HepG2 (cell line): ENCODE measurements around the gene RANBP6. TPM values are rescaled to one million over a fixed set of nuclear protein-coding genes. Genes with fewer than 3 reads are reported as not detected.

Source experiments
- ATAC-seq: fragments of 200-7000 bp; cut with Tn5 transposase; 3 replicates; pipeline ENCODE4 v1.9.1; 2020; ENCODE audit warnings: mild to moderate bottlenecking, moderate library complexity
- BruUV-seq: library from RNA; stranded (reverse); fragments of 400-500 nt; replicated peaks from 2 replicates; lab custom pipeline; 2021; lab: Mats Ljungman, UMichigan
- CTCF ChIA-PET: fragments of 300-600 bp; formaldehyde crosslinking; extraction: SDS; loops from one replicate; lab custom pipeline; 2021; ENCODE audit warnings: low total read pairs, inconsistent platforms, low intra/inter-chr PET ratio; lab: Yijun Ruan, JAX
- POLR2A ChIA-PET: fragments of 350-600 bp; sonication (Branson Sonifier 250); formaldehyde crosslinking; loops from one replicate; lab custom pipeline; 2020; ENCODE audit warnings: antibody characterized with exemption, inconsistent platforms; lab: Yijun Ruan, JAX
- DNase-seq: peaks from one replicate; pipeline ENCODE4 v3.0.0-alpha.2; 2015; ENCODE audit warnings: low spot score
- FAIRE-seq: peaks from 3 replicates; lab custom pipeline; 2011; peaks lifted over from hg19 to GRCh38; lab: Jason Lieb, UNC
- H2AFZ ChIP-seq: one replicate; pipeline ENCODE4 v1.6.1; 2011; ENCODE audit warnings: low read length, inconsistent platforms
- H3K27ac ChIP-seq: fragments of 300-600 bp; 3 replicates; pipeline ENCODE4 v1.8.0; 2011; ENCODE audit warnings: mixed run types, mild to moderate bottlenecking, mixed read lengths, low read length, inconsistent platforms; ENCODE audit not compliant: insufficient read depth; ENCODE audit errors: extremely low read length
- H3K27me3 ChIP-seq, 2 experiments: fragments of 200-600 bp in 1 of 2; 2 replicates in 1 of 2; 3 replicates in 1 of 2; pipeline versions ENCODE4 v1.6.0 to v1.8.0; 2011; ENCODE audit warnings: low read length in 2 of 2, mild to moderate bottlenecking in 2 of 2, moderate library complexity in 2 of 2, inconsistent platforms in 1 of 2; ENCODE audit not compliant: insufficient read depth in 2 of 2, control insufficient read depth in 1 of 2
- H3K36me3 ChIP-seq, 2 experiments: fragments of 200-600 bp in 1 of 2; replicated peaks in 1 of 2; 2 replicates in 1 of 2; 3 replicates in 1 of 2; pipeline versions ENCODE4 v1.5.1 to v1.8.0; 2011; ENCODE audit warnings: low read length in 2 of 2, inconsistent platforms in 1 of 2; ENCODE audit not compliant: insufficient read depth in 2 of 2, control insufficient read depth in 1 of 2
- H3K4me1 ChIP-seq: 2 replicates; pipeline ENCODE4 v1.5.1; 2012; ENCODE audit warnings: low read length, inconsistent platforms; ENCODE audit not compliant: insufficient read depth
- H3K4me2 ChIP-seq: 2 replicates; pipeline ENCODE4 v1.6.0; 2011; ENCODE audit warnings: low read depth, low read length, inconsistent platforms
- H3K4me3 ChIP-seq, 3 experiments: fragments of 200-600 bp in 1 of 3; sonication (generic), shearing (Covaris generic) in 1 of 3; replicated peaks in 1 of 3; 2 replicates each; pipeline ENCODE4 v1.5.1; 2011 to 2016; ENCODE audit warnings: low read length in 3 of 3, inconsistent platforms in 2 of 3, low read depth in 2 of 3, mild to moderate bottlenecking in 2 of 3, control low read depth in 1 of 3, mixed read lengths in 1 of 3; ENCODE audit not compliant: insufficient read depth in 1 of 3
- H3K79me2 ChIP-seq: one replicate; pipeline ENCODE4 v1.6.1; 2011; ENCODE audit warnings: low read length, inconsistent platforms; ENCODE audit not compliant: insufficient read depth
- H3K9ac ChIP-seq: 2 replicates; pipeline ENCODE4 v1.6.0; 2011; ENCODE audit warnings: mild to moderate bottlenecking, low read depth, low read length, inconsistent platforms; ENCODE audit not compliant: insufficient read depth
- H3K9me3 ChIP-seq: 2 replicates; pipeline ENCODE4 v1.5.1; 2012; ENCODE audit warnings: mild to moderate bottlenecking, low read length
- H4K20me1 ChIP-seq: 2 replicates; pipeline ENCODE4 v1.6.0; 2011; ENCODE audit warnings: inconsistent platforms, mild to moderate bottlenecking, low read length, moderate library complexity; ENCODE audit not compliant: insufficient read depth
- CCAR2 ChIP-seq: fragments of 200-400 bp; formaldehyde crosslinking; optimal IDR thresholded peaks from 2 replicates; pipeline ENCODE3; 2018; ENCODE audit warnings: low read depth, mild to moderate bottlenecking, low read length, moderate library complexity
- GABPA ChIP-seq, 2 experiments: IDR thresholded peaks; 2 replicates each; pipeline ENCODE4 v1.6.1; 2011 to 2016; ENCODE audit warnings: low read depth in 2 of 2, low read length in 1 of 2, missing biosample characterization in 1 of 2, missing genetic modification characterization in 1 of 2
- HMG20A ChIP-seq: IDR thresholded peaks from 2 replicates; pipeline ENCODE4 v1.6.1; 2016; ENCODE audit warnings: borderline replicate concordance
- IKZF5 ChIP-seq: IDR thresholded peaks from 2 replicates; pipeline ENCODE4 v1.6.1; 2018; ENCODE audit warnings: missing genetic modification reagents, mild to moderate bottlenecking, missing compliant biosample characterization
- ISX ChIP-seq: sonication (generic); formaldehyde crosslinking; conservative IDR thresholded peaks from 2 replicates; pipeline ENCODE4 v1.5.0; 2020; ENCODE audit warnings: missing genetic modification reagents
- KLF16 ChIP-seq, 2 experiments: sonication (generic) in 1 of 2; formaldehyde crosslinking in 1 of 2; IDR thresholded peaks; 2 replicates each; pipeline versions ENCODE4 v1.6.1 to v1.8.0; 2016 to 2023; ENCODE audit warnings: missing genetic modification reagents in 2 of 2, missing compliant biosample characterization in 1 of 2
- PATZ1 ChIP-seq: sonication (generic); formaldehyde crosslinking; IDR thresholded peaks from 2 replicates; pipeline ENCODE4 v1.4.0; 2020; ENCODE audit warnings: missing genetic modification reagents
- RBFOX2 ChIP-seq: fragments of 200-400 bp; formaldehyde crosslinking; IDR thresholded peaks from 2 replicates; pipeline ENCODE4 v1.6.1; 2017; ENCODE audit warnings: low read depth, mild to moderate bottlenecking, low read length
- SOX13 ChIP-seq, 3 experiments: fragments of 450-650 bp in 1 of 3; sonication (generic) in 1 of 3; formaldehyde crosslinking in 1 of 3; IDR thresholded peaks in 2 of 3; conservative IDR thresholded peaks in 1 of 3; 2 replicates each; pipeline versions ENCODE4 v1.5.0 to v1.6.1; 2016 to 2020; ENCODE audit warnings: antibody characterized with exemption in 1 of 3, mild to moderate bottlenecking in 1 of 3, missing compliant biosample characterization in 1 of 3, missing genetic modification reagents in 1 of 3, moderate library complexity in 1 of 3
- SP4 ChIP-seq: sonication (generic); formaldehyde crosslinking; IDR thresholded peaks from 2 replicates; pipeline ENCODE4 v1.8.1; 2023; ENCODE audit warnings: mild to moderate bottlenecking, missing genetic modification reagents
- ZNF34 ChIP-seq: sonication (generic); formaldehyde crosslinking; IDR thresholded peaks from 2 replicates; pipeline ENCODE4 v1.4.0; 2020; ENCODE audit warnings: mild to moderate bottlenecking, missing genetic modification reagents, borderline replicate concordance
- ZNF761 ChIP-seq: sonication (generic); formaldehyde crosslinking; conservative IDR thresholded peaks from 2 replicates; pipeline ENCODE4 v1.4.0; 2020; ENCODE audit warnings: mild to moderate bottlenecking, missing genetic modification reagents
- ZSCAN12 ChIP-seq: sonication (generic); formaldehyde crosslinking; IDR thresholded peaks from 2 replicates; pipeline ENCODE4 v1.9.0; 2021; ENCODE audit warnings: mild to moderate bottlenecking, missing genetic modification reagents
- ZSCAN5A ChIP-seq: sonication (generic); formaldehyde crosslinking; IDR thresholded peaks from 2 replicates; pipeline ENCODE4 v1.8.0; 2022; ENCODE audit warnings: mild to moderate bottlenecking, missing genetic modification reagents, borderline replicate concordance
- WGBS: methylation state at CpG from one replicate; pipeline ENCODE4 v1.1.6; 2017; ENCODE audit warnings: low lambda C conversion rate; 5-methylcytosine and 5-hydroxymethylcytosine counted together
- in situ Hi-C: cut with HindIII; loops from 2 replicates; pipeline ENCODE4 v1.10.0; 2017; ENCODE audit warnings: low pct_unique_long_range_greater_than_20kb; ENCODE audit not compliant: extremely low pct_ligation_motif_present
- intact Hi-C: fragments of 100-400 bp; cut with micrococcal nuclease; formaldehyde crosslinking; loops from one replicate; pipeline ENCODE4 v1.10.0; 2022; ENCODE audit not compliant: unreplicated experiment
- polyA plus RNA-seq, 8 experiments: library from polyadenylated mRNA; depleted of rRNA in 3 of 8; stranded (reverse) in 7 of 8; unstranded in 1 of 8; fragments of >200 nt; fragmentation: Illumina TruSeq in 4 of 8; extraction: Trizol in 4 of 8; gene quantifications; 2 replicates each; pipeline versions ENCODE4 v1.2.1 to v1.2.3, GENCODE V29; 2011 to 2016; ENCODE audit warnings: low read depth in 4 of 8, missing spikeins in 1 of 8, mixed read lengths in 1 of 8; ENCODE audit not compliant: insufficient read depth in 1 of 8
- total RNA-seq, 5 experiments: library from RNA; depleted of rRNA; stranded (reverse); fragments of >200 nt; fragmentation: Illumina TruSeq; extraction: Trizol; gene quantifications; 2 replicates each; pipeline ENCODE4 v1.2.3, GENCODE V29; 2016; ENCODE audit warnings: low read depth in 1 of 5

RANBP6 gene
- total and polyA plus RNA-seq, 2 of the 13 experiments (the other 11 are each of a cell fraction or from before 2014, with no cell fraction given), result 7.5 to 26.0 TPM

- TF ChIP-seq ZSCAN5A (CRISPR knock-in tag), result 0 out of 2 replicates have a peak, but pooled peaks have one; percentile 5
- 0 out of 2 replicates have a peak, but pooled peaks have one; percentile 3 for TF ChIP-seq HMG20A (CRISPR knock-in tag)
- TF ChIP-seq ZNF34 (CRISPR knock-in tag), result no peak
- TF ChIP-seq, all 625 proteins: peak for 4
Observed at GRCh38 chr9:6014670-6015270, 654 bp downstream of the RANBP6 start (continued).

GRCh38 chr9:6008169-6008979, 7.0 kb downstream of the RANBP6 start:
- 3% methylated on average over 20 of the region's 40 CpGs for WGBS
- Histone ChIP-seq H3K27me3 (no peaks in the 10 kb centered on the region; a peak in 1 of 5 replicates), H3K4me1 (peaks cover 57% of the 10 kb centered on the region), H2AFZ (no peak overlapping the region), H3K27ac (peak overlapping the region; percentile 83), H3K4me2 (peak overlapping the region; percentile 73), H3K9ac (peak overlapping the region; percentile 81), H3K36me3 (peaks cover 0 to 16% of the 10 kb centered on the region in 2 experiments; a peak in 3 of 5 replicates), H3K4me3 (peak overlapping the region; percentile 83 to 96 (median 85)), H4K20me1 (peaks cover 10% of the 10 kb centered on the region), H3K9me3 (no peaks in the 10 kb centered on the region), H3K79me2 (peaks cover 63% of the 10 kb centered on the region)
- peak; percentile 65 for ATAC-seq
- POLR2A ChIA-PET, result interaction anchor here (0.5 to 2.1 kb wide), 13 partner anchors 7 to 1023 kb away, joined by 3 to 14 read pairs (median 3); partner anchors contain the start of genes JAK2, RANBP6 and RIC1
- FAIRE-seq, result peak; percentile 79
- intact Hi-C loops, result loop anchor here (5.0 kb wide), 1 partner anchor 121 kb away; no protein-coding TSS in a partner anchor
- BruUV-seq, result no TSS peak
- peak; percentile 98 for DNase-seq
- CTCF ChIA-PET, result no interaction called here
- in situ Hi-C loops, result no loop called here
- TF ChIP-seq ISX (no peak), CCAR2 (no peak), SP4 (0 out of 2 replicates have a peak, but pooled peaks have one; percentile 24), IKZF5 (CRISPR knock-in tag) (0 out of 2 replicates have a peak, but pooled peaks have one; percentile 29), GABPA (IDR thresholded peaks at IDR 0.05; ENCODE audit: low read depth, low read length) (no peak), GABPA (CRISPR knock-in tag; IDR thresholded peaks at IDR 0.05; ENCODE audit: low read depth) (peak; percentile 69), PATZ1 (CRISPR knock-in tag) (peak; percentile 94), SOX13 (IDR thresholded peaks at IDR 0.05) (no peak), SOX13 (CRISPR knock-in tag; conservative IDR thresholded peaks at IDR 0.05 in 1 of 2, IDR thresholded peaks at IDR 0.05 in 1 of 2) (0 out of 4 replicates have a peak, but pooled peaks of 1 of the 2 experiments have one; percentile 16), ZNF761 (no peak), ZSCAN12 (CRISPR knock-in tag) (no peak), KLF16 (CRISPR knock-in tag; IDR thresholded peaks at IDR 0.05) (peak in 1 of 2 experiments; percentile 67; a peak in 1 of 4 replicates), RBFOX2 (peak; percentile 61)
